ENCODE data around the gene PSMB7.

PSMB7 gene

DNA sequence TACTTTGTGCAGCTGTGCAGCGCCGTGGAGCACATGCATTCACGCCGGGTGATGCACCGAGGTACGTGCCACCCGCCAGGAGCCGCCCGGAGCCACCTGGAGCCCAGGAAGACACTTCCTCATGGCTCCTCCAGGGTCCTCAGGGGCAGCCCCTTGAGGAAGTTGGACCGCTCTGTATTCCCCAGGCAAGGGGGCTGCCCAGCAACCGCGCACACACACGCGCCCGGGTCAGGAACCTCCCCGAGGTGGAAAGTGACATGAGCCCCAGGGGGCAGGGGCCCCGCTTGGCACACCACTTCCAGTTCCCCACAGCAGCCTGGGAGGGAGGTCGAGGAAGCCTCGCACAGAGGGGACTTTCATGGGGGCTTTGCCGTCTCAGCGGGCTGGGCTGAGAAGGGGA lies 88.9 kb downstream of the PSMB7 start:
- H3K4me2 ChIP-seq (ENCODE audit: low read length, poor library complexity, severe bottlenecking): no peak overlapping the region
- no peak overlapping the region for H3K27ac ChIP-seq (ENCODE audit: low read length, poor library complexity, severe bottlenecking)
- H3K9ac ChIP-seq (ENCODE audit: low read length): no peak overlapping the region
- no peak overlapping the region for H2AFZ ChIP-seq (ENCODE audit: low read depth, low read length)
- no peaks in the 10 kb centered on the region for H3K9me3 ChIP-seq (ENCODE audit: control insufficient read depth, low read length)
- peaks cover 67% of the 10 kb centered on the region for H3K79me1 ChIP-seq (replicated peaks; ENCODE audit: low read length, poor library complexity, severe bottlenecking)
- H3K4ac ChIP-seq (ENCODE audit: low read depth in 1 of 2, low read length in 2 of 2): no peak overlapping the region
- H2BK12ac ChIP-seq (ENCODE audit: low read length in 2 of 2): no peak overlapping the region
- no peak overlapping the region for H3K18ac ChIP-seq (ENCODE audit: low read depth in 1 of 2, low read length in 2 of 2)
- H2BK5ac ChIP-seq (ENCODE audit: low read depth, low read length, poor library complexity, severe bottlenecking): no peak overlapping the region
- DNase-seq: no peak
- H2BK15ac ChIP-seq (ENCODE audit: low read depth, poor library complexity, severe bottlenecking): no peak overlapping the region
- no peak overlapping the region for H3K14ac ChIP-seq (ENCODE audit: low read length in 2 of 2)
- H3K36me3 ChIP-seq (ENCODE audit: control insufficient read depth in 1 of 2, insufficient read depth in 2 of 2, low read depth in 1 of 2, low read length in 2 of 2): peaks cover 97% of the 10 kb centered on the region in 2 experiments
- no peak overlapping the region for H2AK5ac ChIP-seq (ENCODE audit: low read length, severe bottlenecking)
- H4K8ac ChIP-seq (ENCODE audit: low read length): no peak overlapping the region
- H3K27me3 ChIP-seq (ENCODE audit: control insufficient read depth in 1 of 2, insufficient read depth in 1 of 2, low read length in 2 of 2): no peaks in the 10 kb centered on the region
- H3K4me1 ChIP-seq (ENCODE audit: control insufficient read depth, insufficient read depth, low read depth, low read length): peaks cover 10% of the 10 kb centered on the region
- WGBS: 97% methylated on average over 21 of the region's 21 CpGs
- no peak overlapping the region for H3K23ac ChIP-seq (ENCODE audit: low read length in 2 of 2)
- no peak overlapping the region for H4K91ac ChIP-seq (ENCODE audit: low read length)
- H3K4me3 ChIP-seq (ENCODE audit: insufficient read depth in 1 of 2, low read depth in 1 of 2, low read length in 2 of 2): no peak overlapping the region
- no peak overlapping the region for H2BK120ac ChIP-seq (ENCODE audit: low read depth, low read length)

DNA sequence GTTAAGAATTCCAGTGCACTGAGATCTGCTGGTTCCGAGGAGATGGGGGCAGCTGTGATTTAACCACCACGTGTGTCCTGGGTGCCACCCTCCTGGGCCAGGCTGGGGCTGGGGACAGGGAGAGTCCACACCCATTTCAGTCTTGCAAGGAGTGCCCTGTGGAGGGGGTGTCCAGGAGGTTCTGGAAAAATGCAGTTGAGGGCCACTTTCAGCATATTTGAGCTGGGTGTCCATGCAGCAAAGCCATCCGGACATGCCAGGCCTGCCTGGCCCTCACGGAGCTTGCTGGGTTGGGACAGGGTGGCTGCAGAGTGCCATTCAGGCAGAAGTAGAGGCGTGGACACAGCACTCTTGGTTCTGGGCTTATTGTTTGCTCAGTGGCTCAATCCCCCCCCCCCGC lies 89.4 kb downstream of the PSMB7 start:
- Histone ChIP-seq H2BK120ac (ENCODE audit: low read depth, low read length) (no peak overlapping the region), H2AK5ac (ENCODE audit: low read length, severe bottlenecking) (no peak overlapping the region), H3K14ac (ENCODE audit: low read length in 2 of 2) (no peak overlapping the region), H3K4me1 (ENCODE audit: control insufficient read depth, insufficient read depth, low read depth, low read length) (peaks cover 16% of the 10 kb centered on the region), H3K36me3 (ENCODE audit: control insufficient read depth in 1 of 2, insufficient read depth in 2 of 2, low read depth in 1 of 2, low read length in 2 of 2) (peaks cover 97 to 98% of the 10 kb centered on the region in 2 experiments), H3K27me3 (ENCODE audit: control insufficient read depth in 1 of 2, insufficient read depth in 1 of 2, low read length in 2 of 2) (no peaks in the 10 kb centered on the region), H2BK12ac (ENCODE audit: low read length in 2 of 2) (no peak overlapping the region), H3K4me3 (ENCODE audit: insufficient read depth in 1 of 2, low read depth in 1 of 2, low read length in 2 of 2) (no peak overlapping the region), H2AFZ (ENCODE audit: low read depth, low read length) (no peak overlapping the region), H3K9me3 (ENCODE audit: control insufficient read depth, low read length) (no peaks in the 10 kb centered on the region), H2BK5ac (ENCODE audit: low read depth, low read length, poor library complexity, severe bottlenecking) (no peak overlapping the region), H3K9ac (ENCODE audit: low read length) (no peak overlapping the region), H3K18ac (ENCODE audit: low read depth in 1 of 2, low read length in 2 of 2) (no peak overlapping the region), H2BK15ac (ENCODE audit: low read depth, poor library complexity, severe bottlenecking) (no peak overlapping the region), H4K8ac (ENCODE audit: low read length) (no peak overlapping the region), H3K23ac (ENCODE audit: low read length in 2 of 2) (no peak overlapping the region), H4K91ac (ENCODE audit: low read length) (no peak overlapping the region), H3K27ac (ENCODE audit: low read length, poor library complexity, severe bottlenecking) (no peak overlapping the region), H3K79me1 (replicated peaks; ENCODE audit: low read length, poor library complexity, severe bottlenecking) (peaks cover 70% of the 10 kb centered on the region), H3K4ac (ENCODE audit: low read depth in 1 of 2, low read length in 2 of 2) (no peak overlapping the region), H3K4me2 (ENCODE audit: low read length, poor library complexity, severe bottlenecking) (no peak overlapping the region)
- 92% methylated on average over 5 of the region's 6 CpGs for WGBS
- DNase-seq: no peak

DNA sequence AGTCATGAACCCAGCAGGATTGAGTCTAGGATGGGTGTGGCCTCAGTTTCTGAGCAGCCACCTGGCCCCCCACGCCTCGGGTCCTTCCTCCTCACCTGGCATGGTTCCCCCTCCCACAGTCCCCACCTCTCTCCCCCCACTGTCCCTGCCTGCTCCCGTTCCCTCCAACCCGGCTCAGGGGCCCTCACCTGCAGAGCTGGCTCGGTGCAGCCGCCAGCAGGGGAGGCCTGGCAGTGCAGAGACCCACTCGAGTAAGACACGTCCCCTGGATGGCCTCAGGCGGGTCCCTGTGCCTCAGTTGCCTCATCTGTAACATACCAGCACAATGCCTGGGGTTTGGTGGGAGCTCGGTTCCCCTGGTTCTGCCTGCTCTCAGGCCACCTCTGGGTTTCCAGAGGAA lies 91.3 kb downstream of the PSMB7 start:
- H2BK120ac ChIP-seq (ENCODE audit: low read depth, low read length): no peak overlapping the region
- no peak overlapping the region for H3K27ac ChIP-seq (ENCODE audit: low read length, poor library complexity, severe bottlenecking)
- H4K91ac ChIP-seq (ENCODE audit: low read length): no peak overlapping the region
- H3K79me1 ChIP-seq (replicated peaks; ENCODE audit: low read length, poor library complexity, severe bottlenecking): peaks cover 66% of the 10 kb centered on the region
- H4K8ac ChIP-seq (ENCODE audit: low read length): no peak overlapping the region
- H2AFZ ChIP-seq (ENCODE audit: low read depth, low read length): no peak overlapping the region
- no peak overlapping the region for H3K23ac ChIP-seq (ENCODE audit: low read length in 2 of 2)
- H3K27me3 ChIP-seq (ENCODE audit: control insufficient read depth in 1 of 2, insufficient read depth in 1 of 2, low read length in 2 of 2): no peaks in the 10 kb centered on the region
- no peak overlapping the region for H3K18ac ChIP-seq (ENCODE audit: low read depth in 1 of 2, low read length in 2 of 2)
- no peak for DNase-seq
- no peak overlapping the region for H3K4me2 ChIP-seq (ENCODE audit: low read length, poor library complexity, severe bottlenecking)
- H2BK12ac ChIP-seq (ENCODE audit: low read length in 2 of 2): no peak overlapping the region
- no peak overlapping the region for H3K4me3 ChIP-seq (ENCODE audit: insufficient read depth in 1 of 2, low read depth in 1 of 2, low read length in 2 of 2)
- H2AK5ac ChIP-seq (ENCODE audit: low read length, severe bottlenecking): no peak overlapping the region
- H2BK15ac ChIP-seq (ENCODE audit: low read depth, poor library complexity, severe bottlenecking): no peak overlapping the region
- H3K4ac ChIP-seq (ENCODE audit: low read depth in 1 of 2, low read length in 2 of 2): no peak overlapping the region
- no peaks in the 10 kb centered on the region for H3K9me3 ChIP-seq (ENCODE audit: control insufficient read depth, low read length)
- H2BK5ac ChIP-seq (ENCODE audit: low read depth, low read length, poor library complexity, severe bottlenecking): no peak overlapping the region
- H3K36me3 ChIP-seq (ENCODE audit: control insufficient read depth in 1 of 2, insufficient read depth in 2 of 2, low read depth in 1 of 2, low read length in 2 of 2): peaks cover 91 to 95% of the 10 kb centered on the region in 2 experiments
- no peak overlapping the region for H3K9ac ChIP-seq (ENCODE audit: low read length)
- peaks cover 22% of the 10 kb centered on the region for H3K4me1 ChIP-seq (ENCODE audit: control insufficient read depth, insufficient read depth, low read depth, low read length)
- no peak overlapping the region for H3K14ac ChIP-seq (ENCODE audit: low read length in 2 of 2)
- WGBS: 95% methylated on average over 10 of the region's 10 CpGs

DNA sequence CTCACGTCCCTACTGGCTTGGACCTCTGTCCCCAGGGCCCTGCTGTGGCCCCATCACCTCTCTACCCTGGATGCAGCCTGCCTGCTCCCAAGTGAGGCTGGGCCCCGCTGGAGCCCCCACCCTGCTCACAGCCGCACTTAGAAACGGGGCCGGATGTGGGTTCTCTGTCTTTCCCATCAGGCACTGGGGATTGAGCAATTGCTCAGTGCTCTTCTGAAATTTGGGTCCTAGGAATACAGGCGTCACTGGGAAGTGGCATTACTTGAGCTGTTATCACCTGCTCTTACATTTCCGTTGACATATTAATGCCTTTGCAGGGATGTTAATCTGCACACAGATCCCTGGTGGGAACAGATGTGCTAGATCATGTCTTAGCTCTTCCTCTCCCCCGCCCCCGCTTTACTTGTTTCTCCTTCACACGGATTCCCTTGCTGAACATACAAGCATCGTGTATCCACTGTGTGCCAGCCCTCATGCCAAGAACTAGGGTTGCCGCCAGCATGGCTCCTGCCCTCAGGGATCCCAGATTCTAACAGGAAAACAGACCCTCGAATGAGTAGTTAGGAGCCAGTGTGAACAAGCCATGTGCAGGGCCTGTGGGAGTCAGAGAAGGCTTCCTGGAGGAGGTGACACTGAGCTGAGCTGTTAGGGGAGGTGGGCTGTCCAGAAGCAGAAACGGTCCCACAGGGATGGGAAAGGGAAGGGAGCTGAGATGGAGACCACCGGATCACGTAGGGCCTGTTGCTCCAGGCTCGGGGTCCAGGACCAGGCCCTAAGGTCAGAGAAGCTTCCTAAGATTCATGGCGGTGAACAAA lies 92.4 kb downstream of the PSMB7 start:
- H3K4ac ChIP-seq (ENCODE audit: low read depth in 1 of 2, low read length in 2 of 2): no peak overlapping the region
- H3K36me3 ChIP-seq (ENCODE audit: control insufficient read depth in 1 of 2, insufficient read depth in 2 of 2, low read depth in 1 of 2, low read length in 2 of 2): peaks cover 85 to 92% of the 10 kb centered on the region in 2 experiments
- H3K79me1 ChIP-seq (replicated peaks; ENCODE audit: low read length, poor library complexity, severe bottlenecking): peaks cover 58% of the 10 kb centered on the region
- H3K18ac ChIP-seq (ENCODE audit: low read depth in 1 of 2, low read length in 2 of 2): no peak overlapping the region
- no peak overlapping the region for H4K91ac ChIP-seq (ENCODE audit: low read length)
- H3K4me1 ChIP-seq (ENCODE audit: control insufficient read depth, insufficient read depth, low read depth, low read length): peaks cover 22% of the 10 kb centered on the region
- H2AFZ ChIP-seq (ENCODE audit: low read depth, low read length): no peak overlapping the region
- no peak overlapping the region for H2BK5ac ChIP-seq (ENCODE audit: low read depth, low read length, poor library complexity, severe bottlenecking)
- no peak overlapping the region for H3K23ac ChIP-seq (ENCODE audit: low read length in 2 of 2)
- H2BK15ac ChIP-seq (ENCODE audit: low read depth, poor library complexity, severe bottlenecking): no peak overlapping the region
- peak overlapping the region; percentile 12 for H4K8ac ChIP-seq (ENCODE audit: low read length)
- no peak overlapping the region for H2AK5ac ChIP-seq (ENCODE audit: low read length, severe bottlenecking)
- no peak overlapping the region for H3K4me3 ChIP-seq (ENCODE audit: insufficient read depth in 1 of 2, low read depth in 1 of 2, low read length in 2 of 2)
- H3K27ac ChIP-seq (ENCODE audit: low read length, poor library complexity, severe bottlenecking): no peak overlapping the region
- no peaks in the 10 kb centered on the region for H3K9me3 ChIP-seq (ENCODE audit: control insufficient read depth, low read length)
- H3K9ac ChIP-seq (ENCODE audit: low read length): no peak overlapping the region
- no peak overlapping the region for H3K4me2 ChIP-seq (ENCODE audit: low read length, poor library complexity, severe bottlenecking)
- no peak overlapping the region for H2BK12ac ChIP-seq (ENCODE audit: low read length in 2 of 2)
- no peak for DNase-seq
- no peaks in the 10 kb centered on the region for H3K27me3 ChIP-seq (ENCODE audit: control insufficient read depth in 1 of 2, insufficient read depth in 1 of 2, low read length in 2 of 2)
- no peak overlapping the region for H2BK120ac ChIP-seq (ENCODE audit: low read depth, low read length)
- WGBS: 97% methylated on average over 18 of the region's 18 CpGs
- H3K14ac ChIP-seq (ENCODE audit: low read length in 2 of 2): no peak overlapping the region

Measured in mesenchymal stem cell (in vitro differentiated cells and primary cell).